ENCODE measurements around the gene SKP1.

Gene SKP1

DNA sequence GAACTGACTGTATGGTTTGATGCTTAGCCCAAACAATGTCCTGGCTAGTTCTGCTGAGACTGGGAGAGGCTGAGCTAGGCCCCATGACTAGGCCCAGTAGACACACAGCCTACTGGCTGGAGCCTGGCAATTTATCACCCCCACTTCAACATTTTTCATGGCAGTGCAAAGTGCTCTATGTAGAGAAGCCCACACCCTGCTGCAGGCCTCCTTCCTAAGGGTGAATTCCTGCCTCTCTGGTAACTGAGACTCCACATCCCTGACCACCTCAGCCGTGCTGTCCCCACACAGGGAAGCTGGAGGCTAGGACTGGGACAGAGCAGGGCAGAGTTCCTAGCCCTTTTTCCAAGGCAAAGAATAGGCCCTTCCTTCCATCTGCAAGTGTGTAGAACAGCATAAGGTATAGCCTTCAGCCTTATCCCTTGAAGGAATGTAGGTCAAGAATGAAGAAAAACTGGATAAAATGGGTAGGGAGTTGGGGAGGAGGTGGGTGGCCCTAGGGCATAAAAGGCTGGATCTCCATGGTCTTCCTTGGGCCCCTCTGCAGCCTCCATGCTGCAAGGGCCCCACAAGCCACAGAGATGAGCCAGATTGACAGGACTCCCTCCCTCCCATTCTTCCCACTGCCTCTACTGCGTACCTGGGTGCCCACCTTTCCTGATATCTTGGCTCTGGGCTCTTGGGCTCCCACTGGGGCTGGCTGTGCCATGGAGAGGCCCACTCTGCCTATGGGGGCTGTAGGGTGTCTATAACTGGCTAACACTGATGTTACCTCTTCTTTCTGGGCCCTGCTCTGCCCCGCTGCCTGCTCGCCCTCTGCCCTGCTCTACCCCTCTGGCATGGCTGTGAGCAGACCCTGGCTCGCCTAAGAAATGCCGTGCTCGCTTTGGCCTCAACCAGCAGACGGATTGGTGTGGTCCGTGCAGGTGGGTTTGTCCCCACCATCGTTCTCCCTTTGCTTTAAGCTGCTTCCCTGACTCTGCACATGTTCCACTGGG, 32.5 kb downstream of the SKP1 start:
- no peak for DNase-seq (ENCODE audit: low spot score)

GRCh38 chr5:134143431-134143830, 33.3 kb downstream of the SKP1 start:
- DNase-seq (ENCODE audit: low spot score), result no peak

DNA sequence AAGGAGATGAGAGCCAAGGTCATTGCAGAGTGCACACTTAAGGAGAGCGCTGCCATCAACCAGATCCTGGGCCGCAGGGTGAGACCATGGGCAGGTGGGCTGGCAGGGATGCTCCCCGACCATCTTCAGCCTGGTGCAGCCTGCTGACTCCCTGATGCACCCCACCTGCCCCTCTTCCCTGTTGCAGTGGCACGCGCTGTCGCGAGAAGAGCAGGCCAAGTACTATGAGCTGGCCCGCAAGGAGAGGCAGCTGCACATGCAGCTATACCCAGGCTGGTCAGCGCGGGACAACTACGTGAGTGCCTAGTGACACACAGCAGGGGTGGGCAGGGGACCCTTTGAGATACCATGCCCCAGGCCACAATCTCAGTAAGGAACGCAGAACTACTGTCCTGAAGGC, 33.9 kb downstream of the SKP1 start:
- DNase-seq (ENCODE audit: low spot score), result no peak

GRCh38 chr5:134142052-134142451, 34.7 kb downstream of the SKP1 start:
- DNase-seq (ENCODE audit: low spot score), result no peak

- DNase-seq (ENCODE audit: low spot score), result no peak
Measured at GRCh38 chr5:134141331-134142050, 35.3 kb downstream of the SKP1 start.

DNA sequence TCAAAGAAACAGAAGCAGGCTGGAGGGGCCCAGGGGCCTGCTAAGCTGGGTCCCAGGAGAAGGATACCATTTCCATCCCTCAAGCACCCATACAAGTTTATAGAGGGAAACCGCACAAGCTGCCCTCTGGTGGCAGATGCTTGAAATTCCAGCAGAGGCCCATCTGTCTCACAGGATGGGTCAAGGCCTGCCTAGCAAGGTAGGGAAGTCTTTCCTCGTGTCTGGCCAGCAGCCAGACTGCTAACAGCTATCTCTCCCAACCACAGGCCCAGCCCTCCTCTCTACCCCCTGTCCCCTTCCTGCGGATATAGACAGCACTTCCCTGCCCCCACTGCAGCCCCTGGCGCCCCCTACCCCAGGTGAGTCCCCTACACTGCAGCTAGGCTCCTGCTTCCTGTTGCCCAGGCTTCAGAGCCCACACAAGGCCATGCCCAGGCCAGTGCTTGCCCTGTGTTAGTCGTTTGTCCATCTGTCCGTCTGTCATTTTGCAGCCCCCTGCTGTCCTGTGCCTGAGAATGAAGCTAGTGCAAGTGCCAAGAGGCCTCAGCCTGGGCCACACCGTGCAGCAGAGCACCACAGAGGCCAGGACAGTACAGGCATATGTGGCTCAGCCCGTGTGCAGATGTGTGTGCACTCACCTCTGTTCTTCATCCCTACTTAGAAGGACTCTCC, 36.1 kb downstream of the SKP1 start:
- peak; percentile 61 for DNase-seq (ENCODE audit: low spot score)

- DNase-seq (ENCODE audit: low spot score), result no peak
Measured at GRCh38 chr5:134139891-134140469, 36.8 kb downstream of the SKP1 start.

- DNase-seq (ENCODE audit: low spot score), result no peak
Measured at GRCh38 chr5:134139377-134139851, 37.3 kb downstream of the SKP1 start.

- no peak for DNase-seq (ENCODE audit: low spot score)
Measured at GRCh38 chr5:134138416-134139376, 38.1 kb downstream of the SKP1 start.

GRCh38 chr5:134136771-134137170, 40.0 kb downstream of the SKP1 start:
- no peak for DNase-seq (ENCODE audit: low spot score)

DNA sequence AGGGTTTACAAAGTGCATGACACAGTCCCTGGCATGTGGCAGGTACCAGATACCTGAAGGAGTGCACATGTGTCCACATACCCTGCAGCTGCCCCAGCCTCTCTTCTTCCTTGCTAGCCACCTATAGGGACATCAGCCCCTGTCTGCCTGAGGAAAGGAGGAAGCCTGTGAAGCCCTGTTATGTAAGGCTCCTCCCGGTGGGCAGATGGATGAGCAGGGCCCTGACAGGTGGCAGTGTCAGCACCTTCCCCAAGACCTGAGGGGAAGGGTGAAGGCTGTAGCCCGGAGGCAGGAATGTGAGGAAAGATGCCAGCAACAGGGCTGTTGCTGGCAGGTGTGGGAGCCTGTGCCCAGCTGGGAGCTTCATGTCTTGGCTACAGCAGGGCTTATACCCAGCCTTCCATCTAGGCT, 40.5 kb downstream of the SKP1 start:
- no peak for DNase-seq (ENCODE audit: low spot score)

- DNase-seq (ENCODE audit: low spot score), result no peak
Measured at GRCh38 chr5:134135091-134135655, 41.6 kb downstream of the SKP1 start.

DNA sequence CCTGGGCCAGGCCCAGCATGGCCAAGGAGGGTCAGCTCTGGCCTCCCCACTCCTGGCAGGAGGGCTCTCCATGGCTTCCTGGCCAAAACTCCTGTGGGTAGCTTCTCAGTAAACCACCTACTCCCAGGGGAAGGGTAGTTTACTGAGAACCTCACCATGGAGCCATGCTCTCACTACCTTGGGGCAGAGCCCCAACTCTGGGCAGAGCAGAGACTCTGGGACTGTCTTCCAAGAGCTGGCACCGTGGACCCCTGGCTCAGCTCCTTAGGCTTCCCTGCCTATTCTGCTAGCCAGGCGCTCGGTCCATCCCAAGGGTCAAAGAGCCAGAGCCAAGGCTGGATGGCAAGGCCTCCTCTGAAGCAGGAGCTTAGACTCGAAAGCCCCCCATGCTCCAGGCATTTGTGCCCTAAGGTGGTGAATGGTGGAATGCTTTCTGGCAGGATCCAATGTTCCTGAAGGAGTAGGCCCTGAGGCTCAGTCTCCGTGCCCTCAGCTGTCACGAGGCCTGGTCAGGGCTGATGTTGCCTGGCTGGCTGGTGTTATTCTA, 42.7 kb downstream of the SKP1 start:
- DNase-seq (ENCODE audit: low spot score), result no peak

DNA sequence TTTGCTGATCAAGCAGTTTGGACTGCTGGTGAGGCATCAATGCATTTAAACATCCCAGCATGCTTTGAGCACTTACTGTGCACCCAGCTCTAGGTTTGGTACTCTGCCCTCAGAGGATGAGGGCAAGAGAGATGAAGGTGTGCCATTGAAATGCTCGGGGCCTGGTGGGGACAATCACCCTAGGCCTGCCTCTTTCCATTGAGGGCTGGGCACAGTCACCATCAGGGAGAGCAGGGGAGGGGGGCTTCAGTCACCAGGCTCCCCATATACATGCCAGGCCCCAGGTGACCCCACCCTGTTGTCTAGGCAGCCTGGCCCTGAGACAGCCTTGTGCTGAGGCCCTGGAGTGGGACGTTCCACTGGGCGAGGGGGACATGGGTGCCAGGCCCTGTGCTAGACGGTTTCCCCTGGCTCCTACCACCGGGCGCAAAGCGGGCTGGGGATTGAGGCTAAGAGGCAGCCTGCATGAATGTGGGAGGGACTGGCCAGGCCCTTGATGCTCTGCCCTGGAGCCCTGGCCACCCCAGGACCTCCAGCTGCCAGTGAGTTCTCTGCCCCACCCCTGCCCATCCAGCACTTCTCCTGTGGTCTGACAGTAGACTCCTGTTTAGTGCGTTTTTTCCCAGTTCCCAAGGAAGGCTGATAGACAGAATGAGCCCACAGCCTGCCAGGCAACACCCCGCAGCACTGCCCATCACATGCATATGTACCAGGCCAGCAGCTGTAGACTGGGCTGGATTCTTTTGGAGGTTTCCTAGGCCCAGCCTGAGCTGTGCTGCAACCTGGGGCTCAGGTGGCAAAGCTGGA, 43.4 kb downstream of the SKP1 start:
- DNase-seq (ENCODE audit: low spot score), result no peak

DNA sequence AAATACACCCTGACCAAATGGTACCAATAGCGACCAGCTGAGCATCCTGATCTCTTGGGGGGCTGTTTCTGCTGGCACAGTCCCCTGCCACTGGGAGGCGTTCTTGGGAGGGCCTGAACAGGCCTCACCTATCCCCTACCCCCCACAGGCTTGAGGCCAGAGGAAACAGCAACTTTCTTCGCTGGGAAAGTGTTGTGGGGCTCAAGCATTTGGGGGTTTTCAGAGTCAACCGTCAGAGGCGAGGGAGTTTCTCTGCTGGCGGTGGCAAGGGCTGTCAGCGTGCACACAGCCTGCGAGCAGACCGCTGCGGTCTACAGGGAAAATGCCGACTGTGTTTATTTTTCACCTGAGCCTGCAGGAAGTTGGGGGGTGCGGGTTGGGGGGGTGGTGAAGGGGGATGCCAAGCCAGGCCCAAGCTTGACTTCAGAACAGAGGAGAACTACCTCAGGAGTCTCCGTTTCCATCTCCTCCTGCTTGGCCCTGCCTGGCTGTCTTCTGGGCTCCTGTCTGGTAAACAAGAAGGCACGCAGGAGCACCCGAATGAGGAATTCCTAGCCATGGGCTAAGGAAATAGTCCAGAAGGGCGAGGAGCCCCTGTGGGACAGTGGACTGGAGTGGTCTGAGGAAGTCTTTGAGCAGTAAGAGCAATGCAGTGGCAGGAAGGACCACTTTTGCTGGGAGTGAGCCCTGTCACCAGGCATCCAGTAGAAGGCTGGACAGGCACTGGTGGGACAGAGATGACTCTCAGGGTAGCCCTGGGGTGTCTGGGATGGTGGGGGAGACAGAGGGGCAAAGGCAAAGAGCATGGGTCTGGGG, 44.2 kb downstream of the SKP1 start:
- no peak for DNase-seq (ENCODE audit: low spot score)

DNA sequence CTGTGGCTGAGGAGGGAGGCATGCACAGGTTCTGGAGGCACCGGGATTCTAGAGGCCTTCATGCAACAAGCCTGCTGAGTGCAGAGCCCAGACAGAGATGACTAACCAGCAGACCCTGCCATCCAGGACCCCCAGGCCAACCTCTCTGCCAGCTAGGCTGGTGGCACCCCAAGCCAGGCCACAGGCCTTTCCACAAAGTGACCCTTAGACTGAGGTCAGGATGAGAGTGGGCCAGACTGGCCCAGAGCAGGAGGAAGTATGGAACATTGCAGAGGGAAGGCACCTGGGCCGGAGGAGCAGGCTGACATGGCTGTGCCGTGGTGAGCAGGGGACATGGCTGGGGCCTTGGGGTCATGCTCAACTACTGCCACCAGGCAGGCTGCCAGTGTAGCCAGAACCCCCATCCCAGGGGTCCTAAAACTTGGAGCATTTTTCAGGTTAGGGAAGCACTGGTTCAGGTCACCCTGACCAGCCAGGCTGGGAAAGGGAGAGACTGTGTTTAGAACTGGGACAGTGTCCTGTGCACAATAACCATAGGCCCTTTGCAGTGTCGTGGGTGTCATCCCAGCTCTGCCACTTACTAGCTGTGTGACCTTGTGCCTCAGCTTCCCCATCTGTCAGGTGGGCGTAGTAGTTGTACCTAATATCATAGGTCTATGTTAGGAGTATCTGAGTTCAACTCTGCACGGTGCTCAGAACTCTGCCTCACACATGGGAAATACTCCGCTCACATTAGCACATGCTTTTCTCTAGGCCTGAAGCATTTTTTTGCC, 45.0 kb downstream of the SKP1 start:
- no peak for DNase-seq (ENCODE audit: low spot score)

DNA sequence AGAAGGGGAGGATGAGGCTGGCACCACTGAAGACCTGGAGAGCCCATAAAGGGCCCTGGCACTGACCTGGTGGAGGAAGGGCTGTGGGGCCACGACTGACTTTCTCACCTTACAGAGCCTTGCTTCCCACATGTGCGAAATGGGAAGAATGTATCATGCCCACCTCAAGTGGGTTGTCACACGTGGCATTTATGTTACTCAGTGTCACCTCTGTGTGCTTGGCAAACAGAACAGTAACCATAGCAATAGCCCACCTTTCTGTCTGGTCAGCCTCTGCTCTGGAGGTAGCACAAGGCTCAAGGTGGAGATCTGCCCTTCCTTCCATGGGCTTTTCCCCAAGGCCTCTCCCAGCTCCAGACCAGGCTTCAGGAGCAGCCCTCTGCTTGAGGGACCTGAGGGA, 45.6 kb downstream of the SKP1 start:
- DNase-seq (ENCODE audit: low spot score), result no peak
